ENCODE results near the gene INSIG1. TPM values are rescaled to one million over a fixed set of nuclear protein-coding genes. Genes with fewer than 3 reads are reported as not detected.

Gene INSIG1
- total RNA-seq, 4 donors from 2014 or later = 36.3 to 147 (median 100) TPM

DNA sequence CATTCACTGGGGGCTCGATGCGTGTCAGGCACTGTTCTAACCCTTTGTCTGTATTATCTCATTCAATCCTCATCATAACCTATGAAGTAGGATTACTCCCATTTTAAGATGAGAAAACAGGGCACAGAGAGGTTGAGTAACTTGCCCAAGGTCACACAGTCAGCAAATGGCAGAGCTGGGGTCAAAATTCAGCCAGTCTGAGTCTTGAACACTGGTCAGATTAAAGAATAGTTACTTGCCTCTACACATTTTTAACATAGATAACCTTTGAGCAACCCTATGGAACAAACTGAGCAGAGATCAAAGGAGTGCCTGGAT lies 27.2 kb downstream of the INSIG1 start:
- DNase-seq = no peak
- no peak overlapping the region for H3K27ac ChIP-seq
- no peaks in the 10 kb centered on the region for H3K36me3 ChIP-seq
- H3K4me1 ChIP-seq = no peaks in the 10 kb centered on the region
- H3K4me3 ChIP-seq = no peak overlapping the region
- no peaks in the 10 kb centered on the region for H3K9me3 ChIP-seq
- TF ChIP-seq POLR2A (IDR thresholded peaks at IDR 0.05) = no peak
- TF ChIP-seq CTCF (IDR thresholded peaks at IDR 0.05) = no peak
- no peaks in the 10 kb centered on the region for H3K27me3 ChIP-seq

- no peak for DNase-seq
- TF ChIP-seq POLR2A (IDR thresholded peaks at IDR 0.05) (no peak), CTCF (IDR thresholded peaks at IDR 0.05) (no peak)
- no peaks in the 10 kb centered on the region for H3K27me3 ChIP-seq
- no peaks in the 10 kb centered on the region for H3K36me3 ChIP-seq
- H3K4me3 ChIP-seq = no peak overlapping the region
- H3K4me1 ChIP-seq = no peaks in the 10 kb centered on the region
- H3K27ac ChIP-seq = no peak overlapping the region
- no peaks in the 10 kb centered on the region for H3K9me3 ChIP-seq
Observed at GRCh38 chr7:155326385-155326784, 28.7 kb downstream of the INSIG1 start.

DNA sequence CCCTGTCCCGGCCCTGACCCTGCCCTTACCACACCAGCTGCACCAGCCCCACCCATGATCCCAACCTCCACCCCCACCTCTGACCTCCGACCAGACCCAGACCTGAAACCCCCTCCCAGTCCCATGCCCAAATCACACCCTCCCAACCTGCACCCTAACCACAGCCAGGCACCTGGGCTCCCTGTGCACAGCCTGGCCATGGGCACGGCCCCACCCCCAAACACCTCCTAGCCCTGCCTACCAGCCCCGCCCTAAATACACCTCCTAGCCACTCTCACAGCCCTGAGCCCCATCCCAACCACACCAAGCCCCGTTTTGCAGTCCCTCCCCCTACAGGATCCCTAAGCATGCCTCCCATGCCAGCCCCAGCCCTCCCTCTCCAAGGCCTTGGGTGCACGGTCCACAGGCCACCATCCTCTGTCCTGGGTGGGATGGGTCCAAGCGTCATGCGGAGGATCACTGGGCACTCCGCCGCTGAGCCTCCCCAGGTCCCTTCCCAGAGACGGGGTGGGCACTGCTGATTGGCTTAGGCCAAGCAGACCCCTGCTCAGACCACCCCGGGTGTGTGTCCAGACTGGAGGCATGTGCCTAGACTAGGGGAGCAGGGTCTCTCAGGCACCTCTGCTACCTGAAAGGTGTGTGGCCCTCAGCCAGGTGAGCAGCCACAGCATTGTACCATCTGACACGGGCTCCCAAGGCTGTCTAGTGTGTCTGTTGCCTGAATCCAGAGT lies 30.1 kb downstream of the INSIG1 start:
- H3K4me1 ChIP-seq = no peaks in the 10 kb centered on the region
- no peak overlapping the region for H3K4me3 ChIP-seq
- H3K36me3 ChIP-seq = no peaks in the 10 kb centered on the region
- no peak overlapping the region for H3K27ac ChIP-seq
- no peak for DNase-seq
- no peaks in the 10 kb centered on the region for H3K27me3 ChIP-seq
- H3K9me3 ChIP-seq = no peaks in the 10 kb centered on the region
- TF ChIP-seq POLR2A (IDR thresholded peaks at IDR 0.05) (no peak), CTCF (IDR thresholded peaks at IDR 0.05) (no peak)

DNA sequence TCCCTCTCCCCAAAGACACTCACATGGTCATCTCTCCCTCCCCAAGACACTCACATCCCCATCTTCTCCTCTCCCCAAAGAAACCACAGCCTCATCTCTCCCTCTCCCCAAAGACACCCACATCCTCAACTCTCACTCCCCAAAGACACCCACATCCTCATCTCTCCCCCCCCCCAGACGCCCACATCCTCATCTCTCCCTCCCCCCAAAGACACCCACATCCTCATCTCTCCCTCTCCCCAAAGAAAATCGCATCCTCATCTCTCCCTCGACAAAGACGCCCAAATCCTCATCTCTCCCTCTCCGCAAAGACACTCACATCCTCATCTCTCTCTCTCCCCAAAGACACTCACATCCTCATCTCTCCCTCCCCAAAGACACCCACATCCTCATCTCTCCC lies 31.5 kb downstream of the INSIG1 start:
- DNase-seq = no peak
- Histone ChIP-seq H3K4me1 (no peaks in the 10 kb centered on the region), H3K4me3 (no peak overlapping the region), H3K27me3 (no peaks in the 10 kb centered on the region), H3K36me3 (no peaks in the 10 kb centered on the region), H3K27ac (no peak overlapping the region), H3K9me3 (no peaks in the 10 kb centered on the region)
- TF ChIP-seq POLR2A (IDR thresholded peaks at IDR 0.05) (no peak), CTCF (IDR thresholded peaks at IDR 0.05) (no peak)

DNA sequence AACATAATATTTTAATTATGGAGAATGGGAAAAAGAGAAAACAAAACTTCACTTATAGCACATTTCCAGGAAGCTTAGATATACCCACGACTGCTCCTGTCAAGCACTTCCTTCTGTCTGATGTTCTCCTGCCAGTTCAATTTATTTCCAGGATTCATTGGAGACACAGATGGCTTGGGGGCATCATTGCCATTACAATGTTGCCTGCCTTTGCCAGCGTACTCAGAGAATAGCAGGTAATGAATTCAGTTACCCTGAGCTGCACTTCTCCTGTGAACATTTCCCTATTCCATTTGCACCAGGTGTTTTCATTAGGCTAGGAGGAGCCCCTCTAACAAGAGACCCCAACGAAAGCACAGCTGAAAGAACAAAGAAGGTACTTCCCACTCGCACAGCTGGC lies 33.7 kb downstream of the INSIG1 start:
- TF ChIP-seq CTCF (IDR thresholded peaks at IDR 0.05) (no peak), POLR2A (IDR thresholded peaks at IDR 0.05) (no peak)
- H3K4me1 ChIP-seq = no peaks in the 10 kb centered on the region
- H3K27me3 ChIP-seq = no peaks in the 10 kb centered on the region

More for the DNA sequence above, 33.7 kb downstream of the INSIG1 start:
- Histone ChIP-seq H3K9me3 (no peaks in the 10 kb centered on the region), H3K27ac (no peak overlapping the region), H3K36me3 (no peaks in the 10 kb centered on the region), H3K4me3 (no peak overlapping the region)
- no peak for DNase-seq

All from Peyer's patch (tissue), 4 donors.